Neural cell (in vitro differentiated cells): Measurements from ENCODE around the gene STYXL1.

Experiments used
- CTCF ChIP-seq: fragments of 450-650 bp; IDR thresholded peaks from 2 replicates; pipeline ENCODE4 v1.5.1; 2014; ENCODE audit warnings: antibody characterized with exemption, mild to moderate bottlenecking, moderate library complexity; ENCODE audit not compliant: poor library complexity, severe bottlenecking
- EZH2 ChIP-seq: fragments of 200-600, 300-800 bp; shearing (Covaris generic), sonication (generic); IDR thresholded peaks from 2 replicates; pipeline ENCODE4 v1.6.1; 2014; ENCODE audit warnings: antibody characterized with exemption, low read length, borderline replicate concordance, mild to moderate bottlenecking; ENCODE audit not compliant: insufficient read depth, poor library complexity, severe bottlenecking
- MXI1 ChIP-seq: fragments of 450-650 bp; conservative IDR thresholded peaks from 2 replicates; pipeline ENCODE4 v1.6.1; 2014; ENCODE audit warnings: antibody characterized with exemption, mild to moderate bottlenecking; ENCODE audit not compliant: poor library complexity, severe bottlenecking
- REST ChIP-seq: IDR thresholded peaks from 2 replicates; pipeline ENCODE4 v1.6.1; 2012; ENCODE audit warnings: borderline replicate concordance

GRCh38 chr7:75967055-75967454, 80.7 kb downstream of the STYXL1 start:
- TF ChIP-seq MXI1 (no peak), CTCF (no peak), EZH2 (no peak), REST (no peak)
